HCT116 (cell line): ENCODE data around the gene TGM6.

Experiments used
- EZH2 ChIP-seq: fragments of 200-600 bp; sonication (generic); IDR thresholded peaks from 2 replicates; pipeline ENCODE4 v1.6.1; 2017; ENCODE audit warnings: antibody characterized with exemption, mixed run types
- EZH2phosphoT487 ChIP-seq: fragments of 200-600 bp; IDR thresholded peaks from 2 replicates; pipeline ENCODE4 v1.6.1; 2018; ENCODE audit warnings: antibody characterized with exemption, borderline replicate concordance
- REST ChIP-seq: IDR thresholded peaks from 2 replicates; pipeline ENCODE4 v1.6.1; 2012; ENCODE audit warnings: low read depth

- TF ChIP-seq EZH2 (no peak), REST (no peak), EZH2phosphoT487 (no peak)
Observed at GRCh38 chr20:2363587-2363986, 17.1 kb upstream of the TGM6 start.
